WERI-Rb-1 (cell line): ENCODE data around the gene MUSK.

Experiments used
- DNase-seq: peaks from one replicate; pipeline ENCODE4 v3.0.0-alpha.2; 2020
- H3K27ac ChIP-seq: fragments of 250-450 bp; sonication (Bioruptor Pico); 2 replicates; pipeline ENCODE4 v1.5.1; 2020; ENCODE audit warnings: mild to moderate bottlenecking, moderate library complexity
- H3K27me3 ChIP-seq: fragments of 250-450 bp; sonication (Bioruptor Pico); 2 replicates; pipeline ENCODE4 v1.5.1; 2021; ENCODE audit warnings: mild to moderate bottlenecking, low read depth, moderate library complexity; ENCODE audit not compliant: insufficient read depth, severe bottlenecking
- H3K36me3 ChIP-seq: fragments of 250-450 bp; sonication (Bioruptor Pico); 2 replicates; pipeline ENCODE4 v1.5.1; 2020; ENCODE audit warnings: mild to moderate bottlenecking, moderate library complexity
- H3K4me3 ChIP-seq: 2 replicates; pipeline ENCODE4 v1.5.1; 2011; ENCODE audit warnings: low read depth, mild to moderate bottlenecking, control low read depth, low read length
- H3K9me3 ChIP-seq: fragments of 250-450 bp; sonication (Bioruptor Pico); 2 replicates; pipeline ENCODE4 v1.5.1; 2021; ENCODE audit warnings: mild to moderate bottlenecking, moderate library complexity; ENCODE audit not compliant: severe bottlenecking
- TF ChIP-seq, protein P1 (sequence below): IDR thresholded peaks from 2 replicates; pipeline ENCODE4 v1.5.1; 2011; ENCODE audit warnings: low read depth, mild to moderate bottlenecking, control low read depth, inconsistent platforms, low read length

The MUSK gene

DNA sequence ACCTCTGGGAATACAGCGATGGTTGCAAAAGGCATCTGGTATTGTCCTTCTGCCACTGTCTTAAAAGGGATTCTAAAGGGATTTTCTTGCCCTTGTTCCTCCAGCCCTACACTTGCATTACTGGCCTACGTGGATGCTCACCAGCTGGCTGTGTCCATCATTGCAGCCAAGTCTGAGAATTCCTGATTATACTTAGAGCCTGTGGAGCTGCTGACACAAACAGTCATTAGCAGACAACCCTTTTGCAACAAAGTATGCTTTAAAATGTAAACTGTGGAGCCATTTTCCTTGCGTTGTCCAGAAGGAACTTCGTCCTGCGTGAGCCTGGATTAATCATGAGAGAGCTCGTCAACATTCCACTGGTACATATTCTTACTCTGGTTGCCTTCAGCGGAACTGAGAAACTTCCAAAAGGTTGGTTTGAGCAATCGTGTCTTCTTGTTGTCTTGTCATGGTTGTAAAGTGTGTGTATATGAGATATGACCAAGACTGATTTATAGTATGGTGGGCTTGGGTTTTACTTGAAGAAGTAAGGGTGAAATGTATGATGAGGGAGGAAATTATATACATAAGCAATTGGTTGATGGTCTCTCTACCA is at the start of gene MUSK:
Gene MUSK, plus strand, starts transcription at position 222 of the 598 bp plus-strand sequence. Its CDS starts 114 bp downstream, at position 336.
- Histone ChIP-seq H3K9me3 (no peaks in the 10 kb centered on the region), H3K36me3 (no peaks in the 10 kb centered on the region), H3K27ac (no peak within 1 kb of the TSS), H3K4me3 (no peak within 1 kb of the TSS), H3K27me3 (peaks cover 51% of the 10 kb centered on the region)
- TF ChIP-seq, protein P1, sequence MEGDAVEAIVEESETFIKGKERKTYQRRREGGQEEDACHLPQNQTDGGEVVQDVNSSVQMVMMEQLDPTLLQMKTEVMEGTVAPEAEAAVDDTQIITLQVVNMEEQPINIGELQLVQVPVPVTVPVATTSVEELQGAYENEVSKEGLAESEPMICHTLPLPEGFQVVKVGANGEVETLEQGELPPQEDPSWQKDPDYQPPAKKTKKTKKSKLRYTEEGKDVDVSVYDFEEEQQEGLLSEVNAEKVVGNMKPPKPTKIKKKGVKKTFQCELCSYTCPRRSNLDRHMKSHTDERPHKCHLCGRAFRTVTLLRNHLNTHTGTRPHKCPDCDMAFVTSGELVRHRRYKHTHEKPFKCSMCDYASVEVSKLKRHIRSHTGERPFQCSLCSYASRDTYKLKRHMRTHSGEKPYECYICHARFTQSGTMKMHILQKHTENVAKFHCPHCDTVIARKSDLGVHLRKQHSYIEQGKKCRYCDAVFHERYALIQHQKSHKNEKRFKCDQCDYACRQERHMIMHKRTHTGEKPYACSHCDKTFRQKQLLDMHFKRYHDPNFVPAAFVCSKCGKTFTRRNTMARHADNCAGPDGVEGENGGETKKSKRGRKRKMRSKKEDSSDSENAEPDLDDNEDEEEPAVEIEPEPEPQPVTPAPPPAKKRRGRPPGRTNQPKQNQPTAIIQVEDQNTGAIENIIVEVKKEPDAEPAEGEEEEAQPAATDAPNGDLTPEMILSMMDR = no peak
- DNase-seq = no peak

DNA sequence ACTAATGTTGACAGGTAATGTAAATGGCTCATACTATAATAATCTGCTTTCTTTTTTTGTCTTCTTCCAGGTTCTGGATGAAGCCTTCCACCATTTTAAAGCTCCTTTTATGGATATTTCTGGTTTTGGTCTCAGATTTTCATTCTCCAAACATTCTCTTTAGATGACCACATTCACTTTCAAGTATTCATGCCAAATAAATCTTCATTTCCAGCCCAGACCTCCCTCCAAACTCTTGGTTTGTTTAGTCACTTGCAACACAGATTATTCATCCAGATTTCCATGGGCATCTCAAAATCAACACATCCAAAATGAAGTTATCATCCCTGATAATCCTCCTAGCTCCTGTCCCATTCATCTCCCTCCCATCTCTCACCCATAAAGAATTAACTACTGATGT is 48.8 kb upstream of the MUSK start:
- TF ChIP-seq, protein P1 = no peak
- no peak for DNase-seq
- H3K27me3 ChIP-seq = peaks cover 70% of the 10 kb centered on the region
- no peaks in the 10 kb centered on the region for H3K36me3 ChIP-seq
- no peak overlapping the region for H3K4me3 ChIP-seq
- no peaks in the 10 kb centered on the region for H3K9me3 ChIP-seq
- H3K27ac ChIP-seq = no peak overlapping the region

DNA sequence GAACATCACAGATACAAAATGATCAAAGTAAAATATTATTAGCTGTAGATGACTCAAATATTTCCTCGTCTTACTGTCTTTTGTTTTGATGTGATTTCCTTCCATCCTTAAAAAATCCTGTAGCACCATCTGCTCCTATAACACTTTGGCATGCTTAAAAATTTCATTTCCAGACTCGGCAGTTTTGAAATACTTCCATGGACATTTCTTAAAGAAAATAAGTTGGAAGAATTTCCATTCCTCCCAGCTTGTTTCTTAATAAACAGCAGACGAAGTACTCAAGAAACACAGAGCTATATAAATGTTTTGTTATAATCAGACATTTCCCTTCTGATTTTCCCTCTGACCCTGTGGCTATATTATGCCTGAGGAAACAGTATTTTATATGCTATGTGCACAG is 47.9 kb upstream of the MUSK start:
- Histone ChIP-seq H3K9me3 (no peaks in the 10 kb centered on the region), H3K36me3 (no peaks in the 10 kb centered on the region), H3K27me3 (peaks cover 64% of the 10 kb centered on the region), H3K27ac (no peak overlapping the region), H3K4me3 (no peak overlapping the region)
- no peak for DNase-seq
- TF ChIP-seq, protein P1 = no peak

DNA sequence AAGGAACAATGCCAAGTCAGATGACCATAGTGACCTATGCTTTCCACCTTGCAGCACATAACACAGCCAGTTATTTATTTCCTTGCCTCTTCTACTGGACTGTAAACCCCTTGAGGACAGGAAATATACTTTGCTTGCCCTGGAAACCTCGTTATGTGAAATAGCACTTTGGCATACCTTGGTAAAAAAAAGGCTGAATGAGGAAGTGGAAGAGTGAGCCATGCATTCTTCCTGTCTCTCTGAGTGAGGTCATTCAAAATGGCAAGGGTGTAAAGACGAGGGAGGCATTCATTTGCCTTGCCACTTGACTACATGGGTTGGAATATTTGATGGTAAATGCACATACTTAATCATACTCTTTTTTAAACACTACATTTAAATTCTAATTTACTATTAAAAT is 46.2 kb upstream of the MUSK start:
- H3K27me3 ChIP-seq = peaks cover 64% of the 10 kb centered on the region
- TF ChIP-seq, protein P1 = no peak

DNA sequence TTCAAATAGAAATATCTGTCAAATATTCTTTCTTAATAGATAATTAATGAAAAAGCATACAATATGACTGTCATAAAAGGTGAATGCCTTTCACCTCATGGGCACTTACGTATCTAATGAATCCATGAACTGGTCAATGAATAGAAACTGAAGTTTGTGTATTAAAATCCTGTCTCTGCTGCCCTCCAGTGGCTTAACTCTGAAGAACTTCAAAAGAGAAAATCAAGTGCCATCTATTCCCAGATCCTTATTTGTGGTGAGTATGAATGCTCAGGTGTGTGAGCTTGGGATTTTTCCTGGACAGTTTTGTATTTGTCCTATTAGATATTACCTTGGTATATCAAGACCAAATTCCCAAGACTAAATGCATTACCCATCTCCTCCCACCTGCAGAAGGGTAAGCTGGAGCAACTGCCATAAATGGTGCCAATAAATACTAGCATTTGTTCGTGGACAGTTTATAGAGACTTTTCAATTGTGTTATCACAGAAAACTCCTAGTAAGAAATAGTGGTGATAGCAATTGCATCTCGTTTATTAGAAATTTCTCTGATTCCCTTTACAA is 45.0 kb upstream of the MUSK start:
- DNase-seq = peak; percentile 16
- no peaks in the 10 kb centered on the region for H3K36me3 ChIP-seq
- TF ChIP-seq, protein P1 = peak; percentile 44; the same call in 1 of the 2 replicates
- H3K27me3 ChIP-seq = peaks cover 66% of the 10 kb centered on the region
- no peaks in the 10 kb centered on the region for H3K9me3 ChIP-seq
- no peak overlapping the region for H3K27ac ChIP-seq
- H3K4me3 ChIP-seq = no peak overlapping the region

More for the DNA sequence above, 46.2 kb upstream of the MUSK start:
- H3K36me3 ChIP-seq = no peaks in the 10 kb centered on the region
- no peak overlapping the region for H3K4me3 ChIP-seq
- no peak overlapping the region for H3K27ac ChIP-seq
- no peaks in the 10 kb centered on the region for H3K9me3 ChIP-seq
- no peak for DNase-seq
